Large intestine (tissue), 3 donors: ENCODE data around the gene LPP. TPM values are rescaled to one million over a fixed set of nuclear protein-coding genes. Genes with fewer than 3 reads are reported as not detected.
"Not testable (repeated sequence)": the region's sequence is repeated elsewhere in the genome, so short reads cannot be mapped to it uniquely, and the experiment has no call there.

Experiments
- DNase-seq, 2 donors: peaks; one replicate each; pipeline versions ENCODE4 v3.0.0 to v3.0.0-alpha.2; 2013
- H3K27ac ChIP-seq: one replicate; pipeline ENCODE4 v1.5.1; 2013; ENCODE audit warnings: low read length
- H3K27me3 ChIP-seq: 2 replicates; pipeline ENCODE4 v1.6.1; 2013; ENCODE audit warnings: low read length; ENCODE audit not compliant: control insufficient read depth, insufficient read depth
- H3K36me3 ChIP-seq: 2 replicates; pipeline ENCODE4 v1.6.1; 2013; ENCODE audit warnings: low read length; ENCODE audit not compliant: control insufficient read depth, insufficient read depth
- H3K4me1 ChIP-seq: one replicate; pipeline ENCODE4 v1.6.1; 2013; ENCODE audit warnings: low read length; ENCODE audit not compliant: control insufficient read depth, insufficient read depth
- H3K4me3 ChIP-seq: one replicate; pipeline ENCODE4 v1.5.1; 2013; ENCODE audit warnings: low read length
- H3K9me3 ChIP-seq: one replicate; pipeline ENCODE4 v1.6.1; 2013; ENCODE audit warnings: mild to moderate bottlenecking, low read depth, low read length, moderate library complexity; ENCODE audit not compliant: control insufficient read depth
- WGBS: methylation state at CpG from one replicate; pipeline ENCODE4 v1.1.5; 2013; ENCODE audit warnings: low lambda C conversion rate; ENCODE audit not compliant: insufficient coverage; 5-methylcytosine and 5-hydroxymethylcytosine counted together
- polyA plus RNA-seq: library from polyadenylated mRNA; unstranded; fragments of 120-200 nt; gene quantifications from one replicate; pipeline ENCODE4 v1.2.1, GENCODE V29; 2013

Gene LPP
- polyA plus RNA-seq, 1 donor: 41.2 TPM

GRCh38 chr3:188698436-188698835 is 544.5 kb downstream of the LPP start:
- Histone ChIP-seq H3K27me3 (no peaks in the 10 kb centered on the region), H3K9me3 (no peaks in the 10 kb centered on the region), H3K4me1 (no peaks in the 10 kb centered on the region), H3K4me3 (no peak overlapping the region), H3K27ac (no peak overlapping the region), H3K36me3 (no peaks in the 10 kb centered on the region)
- DNase-seq: no peak
- WGBS: 98% methylated on average over 7 of the region's 12 CpGs

GRCh38 chr3:188700501-188700900 is 546.5 kb downstream of the LPP start:
- Histone ChIP-seq H3K9me3 (no peaks in the 10 kb centered on the region), H3K27me3 (no peaks in the 10 kb centered on the region), H3K4me3 (no peak overlapping the region), H3K4me1 (no peaks in the 10 kb centered on the region), H3K36me3 (no peaks in the 10 kb centered on the region), H3K27ac (no peak overlapping the region)
- DNase-seq: no peak

GRCh38 chr3:188700918-188701317 is 547.0 kb downstream of the LPP start:
- Histone ChIP-seq H3K27ac (no peak overlapping the region), H3K27me3 (no peaks in the 10 kb centered on the region), H3K36me3 (no peaks in the 10 kb centered on the region), H3K9me3 (no peaks in the 10 kb centered on the region), H3K4me1 (no peaks in the 10 kb centered on the region), H3K4me3 (no peak overlapping the region)
- no peak for DNase-seq

GRCh38 chr3:188701485-188701969 is 547.6 kb downstream of the LPP start:
- Histone ChIP-seq H3K36me3 (no peaks in the 10 kb centered on the region), H3K4me3 (no peak overlapping the region), H3K4me1 (no peaks in the 10 kb centered on the region), H3K9me3 (no peaks in the 10 kb centered on the region), H3K27me3 (no peaks in the 10 kb centered on the region), H3K27ac (no peak overlapping the region)
- WGBS: no CpG with 5 or more reads among the region's 4 CpGs
- DNase-seq: no peak

GRCh38 chr3:188702028-188702427 is 548.1 kb downstream of the LPP start:
- DNase-seq, H3K27ac ChIP-seq, H3K4me3 ChIP-seq, H3K27me3 ChIP-seq, H3K4me1 ChIP-seq, H3K9me3 ChIP-seq, H3K36me3 ChIP-seq: not testable (repeated sequence)
- 100% methylated on average over 6 of the region's 10 CpGs for WGBS

GRCh38 chr3:188706176-188706575 is 552.2 kb downstream of the LPP start:
- no peak overlapping the region for H3K4me3 ChIP-seq
- H3K9me3 ChIP-seq: no peaks in the 10 kb centered on the region
- DNase-seq: no peak
- H3K36me3 ChIP-seq: peaks cover 6% of the 10 kb centered on the region
- no peaks in the 10 kb centered on the region for H3K27me3 ChIP-seq
- no CpG with 5 or more reads among the region's 1 CpG for WGBS
- no peaks in the 10 kb centered on the region for H3K4me1 ChIP-seq
- H3K27ac ChIP-seq: no peak overlapping the region

GRCh38 chr3:188706599-188706998 is 552.6 kb downstream of the LPP start:
- no peaks in the 10 kb centered on the region for H3K27me3 ChIP-seq
- H3K27ac ChIP-seq: no peak overlapping the region
- DNase-seq: no peak
- no CpG with 5 or more reads among the region's 1 CpG for WGBS
- H3K4me1 ChIP-seq: peaks cover 4% of the 10 kb centered on the region
- H3K9me3 ChIP-seq: no peaks in the 10 kb centered on the region
- no peak overlapping the region for H3K4me3 ChIP-seq
- H3K36me3 ChIP-seq: peaks cover 6% of the 10 kb centered on the region

- Histone ChIP-seq H3K27ac (no peak overlapping the region), H3K9me3 (no peaks in the 10 kb centered on the region), H3K4me1 (peaks cover 10% of the 10 kb centered on the region), H3K27me3 (no peaks in the 10 kb centered on the region), H3K36me3 (peaks cover 6% of the 10 kb centered on the region), H3K4me3 (no peak overlapping the region)
- WGBS: 64% methylated on average over 2 of the region's 12 CpGs
- DNase-seq: no peak
These were observed 553.7 kb downstream of the LPP start for GRCh38 chr3:188707381-188708288.

- peak overlapping the region; percentile 71 for H3K27ac ChIP-seq
- peaks cover 10% of the 10 kb centered on the region for H3K4me1 ChIP-seq
- H3K27me3 ChIP-seq: no peaks in the 10 kb centered on the region
- WGBS: 100% methylated on average over 1 of the region's 3 CpGs
- H3K9me3 ChIP-seq: no peaks in the 10 kb centered on the region
- no peak for DNase-seq
- H3K4me3 ChIP-seq: no peak overlapping the region
- peaks cover 8% of the 10 kb centered on the region for H3K36me3 ChIP-seq
These were observed 557.9 kb downstream of the LPP start for GRCh38 chr3:188711881-188712247.

- Histone ChIP-seq H3K36me3 (peaks cover 8% of the 10 kb centered on the region), H3K27ac (peak overlapping the region; percentile 71), H3K9me3 (no peaks in the 10 kb centered on the region), H3K27me3 (no peaks in the 10 kb centered on the region), H3K4me3 (no peak overlapping the region), H3K4me1 (peaks cover 10% of the 10 kb centered on the region)
- peak; percentile 51 to 66 for DNase-seq
- no CpG with 5 or more reads among the region's 4 CpGs for WGBS
These were observed 558.4 kb downstream of the LPP start for GRCh38 chr3:188712248-188712924.
